K562 (cell line): ENCODE results near the gene KRT14.

Experiments used
- CTCF ChIP-seq, 3 experiments: IDR thresholded peaks in 2 of 3; conservative IDR thresholded peaks in 1 of 3; 2 replicates each; pipeline ENCODE4 v1.5.1; 2011 to 2012; ENCODE audit warnings: low read length in 3 of 3, mild to moderate bottlenecking in 3 of 3, control low read depth in 2 of 3, improper control_type of control experiment in 1 of 3, inconsistent platforms in 1 of 3, low read depth in 1 of 3, mixed read lengths in 1 of 3, moderate library complexity in 1 of 3; ENCODE audit not compliant: insufficient read depth in 2 of 3
- ETV6 ChIP-seq, 3 experiments: fragments of 150-350 bp in 1 of 3; sonication (generic) in 1 of 3; formaldehyde crosslinking in 1 of 3; IDR thresholded peaks; 2 replicates each; pipeline versions ENCODE4 v1.6.1 to v1.8.0; 2014 to 2022; ENCODE audit warnings: borderline replicate concordance in 2 of 3, low read depth in 2 of 3, antibody characterized with exemption in 1 of 3, low read length in 1 of 3, mild to moderate bottlenecking in 1 of 3, missing genetic modification reagents in 1 of 3
- HNRNPK ChIP-seq: fragments of 200-400 bp; formaldehyde crosslinking; IDR thresholded peaks from one replicate; pipeline ENCODE4 v1.6.1; 2018; ENCODE audit warnings: mild to moderate bottlenecking, low read depth, low read length; ENCODE audit not compliant: poor library complexity, severe bottlenecking
- IRF1 ChIP-seq: sonication (generic); formaldehyde crosslinking; IDR thresholded peaks from 2 replicates; pipeline ENCODE4 v1.8.0; 2022; ENCODE audit warnings: missing genetic modification reagents, mild to moderate bottlenecking, borderline replicate concordance
- MXI1 ChIP-seq: IDR thresholded peaks from 2 replicates; pipeline ENCODE4 v1.6.1; 2011; ENCODE audit warnings: low read depth, mild to moderate bottlenecking, improper control_type of control experiment, low read length
- SMC3 ChIP-seq: conservative IDR thresholded peaks from 2 replicates; pipeline ENCODE4 v1.6.1; 2011; ENCODE audit warnings: low read depth, low read length, improper control_type of control experiment; ENCODE audit not compliant: insufficient read depth
- YY1 ChIP-seq, 3 experiments: IDR thresholded peaks; 2 replicates each; pipeline ENCODE4 v1.6.1; 2011; ENCODE audit warnings: low read length in 2 of 3, mild to moderate bottlenecking in 2 of 3, moderate library complexity in 2 of 3, borderline replicate concordance in 1 of 3, control low read depth in 1 of 3, low read depth in 1 of 3; ENCODE audit not compliant: insufficient read depth in 3 of 3, insufficient replicate concordance in 2 of 3, control insufficient read depth in 1 of 3, insufficient read length in 1 of 3; ENCODE audit errors: extremely low read depth in 1 of 3
- ZNF121 ChIP-seq: sonication (generic); formaldehyde crosslinking; conservative IDR thresholded peaks from 2 replicates; pipeline ENCODE4 v1.8.0; 2022; ENCODE audit warnings: missing genetic modification reagents
- ZNF184 ChIP-seq: sonication (generic); formaldehyde crosslinking; IDR thresholded peaks from 2 replicates; pipeline ENCODE4 v1.5.0; 2020; ENCODE audit warnings: missing genetic modification reagents
- ZNF217 ChIP-seq: sonication (generic); formaldehyde crosslinking; IDR thresholded peaks from 2 replicates; pipeline ENCODE4 v1.8.0; 2022; ENCODE audit warnings: mild to moderate bottlenecking, missing genetic modification reagents

- TF ChIP-seq CTCF (IDR thresholded peaks at IDR 0.05 in 2 of 3, conservative IDR thresholded peaks at IDR 0.05 in 1 of 3; ENCODE audit: insufficient read depth in 2 of 3, low read depth in 1 of 3, low read length in 3 of 3) (no peak), ZNF184 (no peak), MXI1 (no peak), ETV6 (IDR thresholded peaks at IDR 0.05; ENCODE audit: borderline replicate concordance in 1 of 2, low read depth in 2 of 2, low read length in 1 of 2) (no peak), ETV6 (CRISPR knock-in tag; IDR thresholded peaks at IDR 0.05; ENCODE audit: borderline replicate concordance) (no peak), ZNF217 (CRISPR knock-in tag) (no peak), YY1 (IDR thresholded peaks at IDR 0.05; ENCODE audit: borderline replicate concordance in 1 of 3, control insufficient read depth in 1 of 3, extremely low read depth in 1 of 3, insufficient read depth in 3 of 3, insufficient read length in 1 of 3, insufficient replicate concordance in 2 of 3, low read depth in 1 of 3, low read length in 2 of 3) (no peak), ZNF121 (no peak), IRF1 (CRISPR knock-in tag) (no peak), SMC3 (no peak), HNRNPK (no peak)
These were observed 49.1 kb downstream of the KRT14 start for GRCh38 chr17:41537614-41537954.
